ENCODE data around the gene NPAS3.
A peak's percentile ranks its signal among the peaks of the same experiment; 100 is the strongest.

The NPAS3 gene

GRCh38 chr14:32940711-32941667, 2.3 kb downstream of the NPAS3 start:
- no peak for DNase-seq

DNA sequence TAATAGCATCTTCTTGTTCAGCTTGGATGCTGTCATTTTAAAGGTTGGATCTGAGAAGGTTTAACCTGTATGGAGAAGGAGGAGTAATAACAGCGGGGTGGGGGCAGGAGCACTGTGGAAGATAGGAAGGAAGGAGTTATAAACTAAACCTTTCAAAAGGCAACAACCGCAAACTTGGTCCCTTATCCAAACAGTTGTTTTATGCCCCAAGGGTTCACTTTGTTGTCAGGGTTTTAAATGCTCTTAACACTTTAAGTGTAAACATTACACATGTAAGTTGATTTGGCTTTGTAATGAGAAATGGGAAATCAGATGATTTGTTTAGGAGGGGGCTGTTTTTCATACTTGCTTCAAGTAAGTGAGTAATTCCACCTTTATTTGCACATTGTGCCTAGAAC, 3.0 kb downstream of the NPAS3 start:
- DNase-seq, result no peak

DNA sequence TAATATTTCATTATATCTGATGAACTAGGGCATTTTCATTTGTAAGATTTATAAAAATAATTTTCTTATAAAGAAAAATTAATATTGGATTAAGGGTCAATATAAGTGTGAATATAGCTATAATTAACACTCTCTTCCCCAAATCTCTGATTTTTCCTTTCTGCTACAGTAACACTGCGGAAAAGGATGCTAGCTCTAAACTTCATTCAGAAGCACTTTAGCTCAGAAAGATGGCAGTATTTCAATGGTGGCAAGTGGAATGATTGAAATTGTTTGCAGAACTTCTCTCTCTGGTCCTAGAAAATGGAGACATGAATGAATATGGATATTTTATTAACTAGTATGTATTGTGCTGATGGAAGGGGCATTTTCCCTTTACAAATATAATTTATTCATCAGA, 8.4 kb downstream of the NPAS3 start:
- DNase-seq, result no peak

GRCh38 chr14:32947792-32948191, 9.1 kb downstream of the NPAS3 start:
- DNase-seq, result peak in 1 of 2 experiments; percentile 53

- no peak for DNase-seq
These were observed 11.9 kb downstream of the NPAS3 start for GRCh38 chr14:32950584-32950983.

DNA sequence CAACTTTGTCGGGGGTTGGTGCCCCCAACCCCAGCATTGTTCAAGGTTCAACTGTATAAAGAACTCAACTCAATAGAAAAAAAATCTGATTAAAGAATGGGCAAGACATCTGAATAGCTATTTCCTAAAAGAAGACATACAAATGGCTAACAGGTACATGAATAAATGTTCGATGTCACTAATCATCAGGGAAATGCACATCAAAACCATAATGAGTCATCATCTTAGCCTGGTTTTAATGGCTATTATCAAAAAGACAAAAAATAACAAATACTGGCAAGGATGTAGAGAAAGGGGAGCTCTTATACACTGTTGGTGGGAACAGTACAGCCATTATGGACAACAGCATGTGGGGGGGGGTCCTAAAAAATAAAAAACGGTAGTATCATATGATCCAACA, 28.7 kb downstream of the NPAS3 start:
- no peak for DNase-seq

DNA sequence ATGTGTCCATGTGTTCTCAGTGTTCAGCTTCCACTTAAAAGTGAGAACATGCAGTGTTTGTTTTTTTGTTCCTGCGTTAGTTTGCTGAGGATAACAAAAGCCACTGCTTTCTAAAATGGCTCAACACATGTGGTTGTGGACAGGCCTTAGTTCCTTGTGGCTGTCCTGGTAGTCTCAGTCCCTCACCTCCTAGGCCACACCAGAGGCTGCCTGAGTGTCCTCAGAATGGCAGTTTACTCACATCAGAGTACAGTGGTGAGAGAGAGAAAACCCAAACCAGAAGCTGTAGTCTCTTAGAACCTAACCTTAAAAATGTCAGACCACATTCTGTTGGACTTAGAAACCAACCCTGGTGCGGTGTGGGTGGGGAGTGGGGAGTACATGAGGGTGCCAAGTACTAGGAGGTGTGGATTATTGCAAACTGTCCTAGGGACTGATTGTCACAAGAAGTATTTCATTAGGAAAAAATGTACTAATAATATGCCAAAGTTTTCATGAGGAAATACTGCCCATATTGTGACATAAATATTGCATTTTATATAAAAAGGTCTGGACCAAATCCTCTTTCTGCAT, 30.4 kb downstream of the NPAS3 start:
- no peak for DNase-seq

DNA sequence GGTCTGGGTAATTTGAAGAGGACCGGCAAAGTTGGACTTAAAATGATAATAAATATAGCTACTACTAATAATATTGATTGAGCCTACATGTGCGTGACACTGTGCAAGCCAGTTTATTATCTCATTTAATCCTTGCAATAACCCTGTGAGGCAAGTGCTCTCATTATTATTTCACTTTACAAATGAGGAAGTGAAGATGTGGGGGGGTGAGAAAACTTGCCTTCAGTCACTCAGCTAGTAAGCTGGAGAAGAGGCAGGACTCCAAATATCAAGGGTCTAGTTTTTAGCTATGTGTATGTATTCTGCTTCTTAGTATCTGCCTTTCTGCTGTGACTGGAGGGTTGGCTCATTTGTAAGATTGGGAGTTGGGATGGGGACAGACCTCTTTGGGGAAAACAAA, 39.2 kb downstream of the NPAS3 start:
- no peak for DNase-seq

DNA sequence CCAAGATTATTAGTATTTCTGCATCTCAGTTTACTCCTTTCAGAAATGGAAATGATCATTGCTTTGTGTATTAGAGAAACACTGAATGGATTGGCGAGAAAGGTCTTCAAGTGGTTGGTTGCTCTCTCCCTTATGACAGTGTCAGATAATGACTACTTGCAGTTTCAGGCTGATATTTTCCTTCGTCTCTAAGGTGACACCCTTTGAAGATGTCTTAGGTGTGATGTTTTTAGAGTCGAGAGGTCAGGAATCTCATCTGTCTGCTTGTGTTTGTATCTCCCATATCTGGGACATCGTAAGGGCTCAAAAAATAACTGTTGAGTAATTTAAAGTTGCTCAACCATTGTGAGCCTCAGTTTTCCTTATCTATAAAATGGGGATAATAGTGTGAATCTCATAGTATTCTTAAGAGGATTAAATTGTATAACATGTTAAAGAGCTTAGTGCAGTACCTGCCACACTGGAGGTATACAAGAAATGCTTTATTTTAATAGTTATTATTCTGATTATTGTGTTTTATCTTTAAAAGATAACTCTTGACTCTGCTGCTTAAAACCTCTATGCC, 40.1 kb downstream of the NPAS3 start:
- no peak for DNase-seq

GRCh38 chr14:32980178-32980901, 41.7 kb downstream of the NPAS3 start:
- no peak for DNase-seq

DNA sequence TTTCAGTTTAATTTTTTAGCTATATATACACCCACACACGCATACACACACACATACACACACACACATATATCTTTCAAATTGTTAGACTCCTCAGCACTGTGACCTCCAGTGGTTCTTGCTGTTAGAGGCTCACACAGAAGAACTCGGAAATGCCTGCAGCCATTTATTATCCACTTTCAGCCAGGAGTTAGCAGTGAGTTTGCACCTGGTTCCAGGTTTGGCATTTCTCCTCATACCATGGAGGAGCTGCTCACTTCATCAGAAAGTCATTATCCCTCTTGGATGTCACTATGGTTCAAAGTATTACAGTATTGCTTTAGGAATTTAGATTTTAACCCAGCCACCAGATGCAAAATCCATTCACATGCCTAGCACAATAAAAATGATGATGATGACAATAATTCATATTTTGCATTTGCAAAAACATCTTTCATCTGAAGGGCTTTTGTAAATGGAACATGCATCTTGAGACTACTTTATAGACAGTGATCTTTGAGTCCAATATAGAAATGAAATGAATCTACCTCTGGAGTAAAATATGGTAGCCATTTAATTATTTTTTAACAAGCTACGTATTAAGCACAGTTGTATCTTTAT, 42.3 kb downstream of the NPAS3 start:
- DNase-seq, result no peak

GRCh38 chr14:32984241-32984930, 45.7 kb downstream of the NPAS3 start:
- DNase-seq, result no peak

DNA sequence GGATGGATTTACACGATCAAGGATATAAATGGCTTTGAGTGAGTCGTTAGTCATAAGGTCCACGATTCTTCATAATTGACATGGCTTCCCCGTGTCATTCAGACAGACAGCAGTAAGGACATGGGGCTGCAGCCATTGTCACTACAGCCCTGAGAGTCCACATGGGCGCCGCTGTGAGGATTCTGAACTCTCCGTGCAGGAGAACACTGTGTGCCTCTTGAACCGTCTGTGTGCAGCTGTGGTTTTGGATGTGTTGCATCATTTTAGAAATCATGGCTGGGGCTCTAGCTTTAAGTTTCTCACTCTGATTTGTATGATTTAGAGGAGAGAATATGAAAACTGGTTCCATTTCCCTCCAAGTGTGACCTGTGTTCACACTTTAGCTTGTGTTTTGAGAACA, 47.2 kb downstream of the NPAS3 start:
- no peak for DNase-seq

GRCh38 chr14:32986791-32987540, 48.3 kb downstream of the NPAS3 start:
- no peak for DNase-seq

GRCh38 chr14:32991691-32992090, 53.0 kb downstream of the NPAS3 start:
- no peak for DNase-seq

DNA sequence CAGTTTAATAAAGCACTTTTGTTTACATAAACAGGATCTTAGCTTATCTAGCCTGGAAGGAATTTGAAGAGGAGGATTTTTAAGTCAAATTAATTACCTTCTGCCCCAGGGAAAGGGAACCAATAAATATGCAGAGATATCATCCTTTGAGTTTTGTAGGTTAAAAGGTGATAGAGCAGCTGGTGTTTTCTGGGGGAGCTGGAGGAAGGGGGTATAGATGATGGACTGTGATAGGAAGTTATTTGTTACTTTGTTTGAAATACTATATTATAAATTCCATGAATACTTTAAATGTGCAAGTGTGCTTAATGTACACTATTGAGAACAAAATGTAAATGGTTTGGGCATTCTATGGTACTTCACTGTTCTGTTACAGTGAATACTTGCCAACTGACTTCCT, 55.2 kb downstream of the NPAS3 start:
- no peak for DNase-seq

DNA sequence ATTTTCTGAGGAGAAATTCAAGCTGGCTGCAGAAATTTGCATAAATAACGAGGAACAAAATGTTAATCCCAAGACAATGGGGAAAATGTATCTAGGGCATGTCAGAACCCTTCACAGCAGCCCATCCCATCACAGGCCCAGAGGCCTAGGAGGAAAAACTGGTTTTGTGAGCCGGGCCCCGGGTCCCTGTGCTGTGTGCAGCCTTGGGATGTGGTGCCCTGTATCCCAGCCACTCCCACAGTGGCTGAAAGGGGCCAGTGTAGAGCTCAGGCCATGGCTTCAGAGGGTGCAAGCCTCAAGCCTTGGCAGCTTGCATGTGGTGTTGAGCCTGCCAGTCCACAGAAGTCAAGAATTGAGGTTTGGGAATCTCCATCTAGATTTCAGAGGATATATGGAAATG, 57.7 kb downstream of the NPAS3 start:
- no peak for DNase-seq

GRCh38 chr14:32998433-32998832, 59.8 kb downstream of the NPAS3 start:
- peak in 1 of 2 experiments; percentile 10 for DNase-seq

DNA sequence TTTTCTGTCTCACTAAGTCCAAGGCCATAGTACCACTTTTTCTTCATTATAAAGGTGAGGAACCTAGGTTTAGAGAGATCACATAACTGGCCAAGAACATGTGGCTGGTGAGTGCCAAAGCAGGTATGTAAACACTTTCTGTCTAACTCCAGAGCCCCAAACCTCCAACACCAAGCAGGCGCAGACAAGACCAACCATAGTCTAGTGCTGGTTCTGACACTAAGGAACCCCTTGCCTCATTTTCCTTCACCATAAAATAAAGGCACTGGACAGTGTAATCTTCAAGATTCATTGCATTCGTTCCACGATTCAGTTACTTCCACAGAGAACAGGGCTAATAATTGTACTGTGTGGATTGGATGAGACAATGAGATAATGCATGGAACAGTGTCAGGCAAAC, 71.0 kb downstream of the NPAS3 start:
- no peak for DNase-seq

DNA sequence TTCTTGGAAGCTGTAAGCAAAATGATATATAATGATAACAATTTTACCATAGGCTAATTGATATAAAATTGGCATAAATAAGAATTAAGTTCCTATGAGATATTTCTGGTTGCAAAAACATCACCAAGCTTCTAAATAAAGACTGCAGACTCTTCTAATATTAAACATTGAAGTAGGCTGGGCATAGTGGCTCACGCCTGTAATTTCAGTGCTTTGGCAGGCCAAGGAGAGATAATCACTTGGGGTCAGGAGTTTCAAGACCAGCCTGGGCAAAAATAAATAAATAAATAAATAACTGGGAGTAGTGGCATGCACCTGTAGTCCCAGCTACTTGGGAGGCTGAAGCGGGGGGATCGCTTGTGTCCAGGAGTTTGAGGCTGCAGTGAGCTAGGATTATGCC, 71.8 kb downstream of the NPAS3 start:
- DNase-seq, result no peak

DNA sequence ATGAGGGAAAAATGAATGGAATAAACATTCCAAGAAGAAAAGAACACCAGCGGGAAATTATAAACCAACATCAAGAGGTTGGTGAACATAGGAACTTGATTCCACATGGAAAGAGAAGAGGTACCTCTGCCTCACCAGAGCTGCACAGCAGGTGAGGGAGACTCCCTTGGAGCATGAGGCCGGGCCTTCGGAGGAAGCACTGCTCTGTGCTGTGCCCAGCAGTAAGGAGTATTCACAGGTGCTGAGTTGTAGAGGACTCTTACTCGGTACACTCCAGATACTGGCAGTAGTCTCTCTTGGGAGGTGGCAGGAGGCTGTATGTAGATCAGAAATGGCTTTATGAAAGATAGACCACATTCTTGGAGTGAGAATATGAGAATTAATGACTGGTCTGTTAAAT, 76.0 kb downstream of the NPAS3 start:
- no peak for DNase-seq

DNA sequence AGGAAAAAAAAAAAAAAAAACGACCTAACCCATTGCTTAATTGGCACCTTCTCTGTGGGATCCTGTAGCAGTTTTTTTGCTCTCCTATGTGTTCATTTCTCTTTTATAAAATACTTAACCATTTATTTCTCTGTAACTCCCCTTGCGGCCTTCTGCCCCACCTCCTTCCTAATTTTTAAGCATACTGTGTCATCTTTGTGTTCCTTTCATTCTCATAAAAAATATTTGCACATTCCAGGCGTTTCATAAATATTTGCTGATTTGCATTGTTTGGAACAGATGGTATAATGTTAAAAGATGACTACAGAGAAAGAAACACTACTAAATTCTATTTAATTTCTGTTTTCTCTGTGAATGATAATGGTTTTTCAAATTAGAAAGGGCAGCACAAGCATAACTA, 77.9 kb downstream of the NPAS3 start:
- no peak for DNase-seq
